HepG2 (cell line): Measurements from ENCODE around the gene UBE2C. TPM values are rescaled to one million over a fixed set of nuclear protein-coding genes. Genes with fewer than 3 reads are reported as not detected.

Experiments
- FOSL1 ChIP-seq: sonication (generic); formaldehyde crosslinking; IDR thresholded peaks from 2 replicates; pipeline ENCODE4 v1.9.0; 2021; ENCODE audit warnings: missing genetic modification reagents, borderline replicate concordance
- FOXC1 ChIP-seq: sonication (generic); formaldehyde crosslinking; IDR thresholded peaks from 2 replicates; pipeline ENCODE4 v1.8.0; 2022; ENCODE audit warnings: mild to moderate bottlenecking, missing genetic modification reagents, borderline replicate concordance
- FOXJ3 ChIP-seq: sonication (generic); formaldehyde crosslinking; IDR thresholded peaks from 2 replicates; pipeline ENCODE4 v1.4.0; 2020; ENCODE audit warnings: missing genetic modification reagents, mild to moderate bottlenecking, borderline replicate concordance
- JUND ChIP-seq: sonication (generic); formaldehyde crosslinking; IDR thresholded peaks from 2 replicates; pipeline ENCODE4 v1.8.0; 2022; ENCODE audit warnings: mild to moderate bottlenecking, missing genetic modification reagents
- MYC ChIP-seq: sonication (generic); formaldehyde crosslinking; IDR thresholded peaks from 2 replicates; pipeline ENCODE4 v1.9.0; 2021; ENCODE audit warnings: missing genetic modification reagents, borderline replicate concordance
- RBM22 ChIP-seq: fragments of 200-400 bp; formaldehyde crosslinking; optimal IDR thresholded peaks from 2 replicates; pipeline ENCODE3; 2017; ENCODE audit warnings: mild to moderate bottlenecking, low read length, moderate library complexity
- SOX5 ChIP-seq: IDR thresholded peaks from 2 replicates; pipeline ENCODE4 v1.6.1; 2016; ENCODE audit warnings: borderline replicate concordance
- ZBTB4 ChIP-seq: sonication (generic); formaldehyde crosslinking; IDR thresholded peaks from 2 replicates; pipeline ENCODE4 v1.4.0; 2020; ENCODE audit warnings: missing genetic modification reagents, mild to moderate bottlenecking, borderline replicate concordance
- ZNF430 ChIP-seq: sonication (generic); formaldehyde crosslinking; IDR thresholded peaks from 2 replicates; pipeline ENCODE4 v1.9.0; 2021; ENCODE audit warnings: mild to moderate bottlenecking, missing genetic modification reagents
- ZNF790 ChIP-seq: sonication (generic); formaldehyde crosslinking; IDR thresholded peaks from 2 replicates; pipeline ENCODE4 v1.8.0; 2022; ENCODE audit warnings: missing genetic modification reagents, mild to moderate bottlenecking, borderline replicate concordance
- polyA plus RNA-seq, 8 experiments: library from polyadenylated mRNA; depleted of rRNA in 3 of 8; stranded (reverse) in 7 of 8; unstranded in 1 of 8; fragments of >200 nt; fragmentation: Illumina TruSeq in 4 of 8; extraction: Trizol in 4 of 8; gene quantifications; 2 replicates each; pipeline versions ENCODE4 v1.2.1 to v1.2.3, GENCODE V29; 2011 to 2016; ENCODE audit warnings: low read depth in 4 of 8, missing spikeins in 1 of 8, mixed read lengths in 1 of 8; ENCODE audit not compliant: insufficient read depth in 1 of 8
- total RNA-seq, 5 experiments: library from RNA; depleted of rRNA; stranded (reverse); fragments of >200 nt; fragmentation: Illumina TruSeq; extraction: Trizol; gene quantifications; 2 replicates each; pipeline ENCODE4 v1.2.3, GENCODE V29; 2016; ENCODE audit warnings: low read depth in 1 of 5
- TF ChIP-seq, protein P1 (sequence below): IDR thresholded peaks from 2 replicates; pipeline ENCODE4 v1.6.1; 2016
- TF ChIP-seq, protein P2 (sequence below), 2 experiments: sonication (generic) in 1 of 2; formaldehyde crosslinking in 1 of 2; IDR thresholded peaks; 2 replicates each; pipeline versions ENCODE4 v1.6.1 to v1.9.0; 2014 to 2022; ENCODE audit warnings: antibody characterized with exemption in 1 of 2, borderline replicate concordance in 1 of 2, inconsistent platforms in 1 of 2, low read depth in 1 of 2, missing genetic modification reagents in 1 of 2

The UBE2C gene
- total and polyA plus RNA-seq, 2 of the 13 experiments (the other 11 are each of a cell fraction or from before 2014, with no cell fraction given): 100 to 123 TPM

GRCh38 chr20:45823949-45824835 is 11.7 kb downstream of the UBE2C start (continued):
- TF ChIP-seq, protein P1, sequence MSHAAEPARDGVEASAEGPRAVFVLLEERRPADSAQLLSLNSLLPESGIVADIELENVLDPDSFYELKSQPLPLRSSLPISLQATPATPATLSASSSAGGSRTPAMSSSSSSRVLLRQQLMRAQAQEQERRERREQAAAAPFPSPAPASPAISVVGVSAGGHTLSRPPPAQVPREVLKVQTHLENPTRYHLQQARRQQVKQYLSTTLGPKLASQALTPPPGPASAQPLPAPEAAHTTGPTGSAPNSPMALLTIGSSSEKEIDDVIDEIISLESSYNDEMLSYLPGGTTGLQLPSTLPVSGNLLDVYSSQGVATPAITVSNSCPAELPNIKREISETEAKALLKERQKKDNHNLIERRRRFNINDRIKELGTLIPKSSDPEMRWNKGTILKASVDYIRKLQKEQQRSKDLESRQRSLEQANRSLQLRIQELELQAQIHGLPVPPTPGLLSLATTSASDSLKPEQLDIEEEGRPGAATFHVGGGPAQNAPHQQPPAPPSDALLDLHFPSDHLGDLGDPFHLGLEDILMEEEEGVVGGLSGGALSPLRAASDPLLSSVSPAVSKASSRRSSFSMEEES (CRISPR knock-in tag): 0 out of 2 replicates have a peak, but pooled peaks have one; percentile 17
- TF ChIP-seq ZBTB4 (CRISPR knock-in tag) (peak; percentile 83; the same call in 1 of the 2 replicates), JUND (CRISPR knock-in tag) (no peak), ZNF790 (CRISPR knock-in tag) (no peak), MYC (0 out of 2 replicates have a peak, but pooled peaks have one; percentile 32), FOSL1 (CRISPR knock-in tag) (no peak), ZNF430 (CRISPR knock-in tag) (no peak), FOXC1 (CRISPR knock-in tag) (no peak), RBM22 (no peak), FOXJ3 (CRISPR knock-in tag) (no peak), SOX5 (CRISPR knock-in tag) (no peak)
- TF ChIP-seq, protein P2, sequence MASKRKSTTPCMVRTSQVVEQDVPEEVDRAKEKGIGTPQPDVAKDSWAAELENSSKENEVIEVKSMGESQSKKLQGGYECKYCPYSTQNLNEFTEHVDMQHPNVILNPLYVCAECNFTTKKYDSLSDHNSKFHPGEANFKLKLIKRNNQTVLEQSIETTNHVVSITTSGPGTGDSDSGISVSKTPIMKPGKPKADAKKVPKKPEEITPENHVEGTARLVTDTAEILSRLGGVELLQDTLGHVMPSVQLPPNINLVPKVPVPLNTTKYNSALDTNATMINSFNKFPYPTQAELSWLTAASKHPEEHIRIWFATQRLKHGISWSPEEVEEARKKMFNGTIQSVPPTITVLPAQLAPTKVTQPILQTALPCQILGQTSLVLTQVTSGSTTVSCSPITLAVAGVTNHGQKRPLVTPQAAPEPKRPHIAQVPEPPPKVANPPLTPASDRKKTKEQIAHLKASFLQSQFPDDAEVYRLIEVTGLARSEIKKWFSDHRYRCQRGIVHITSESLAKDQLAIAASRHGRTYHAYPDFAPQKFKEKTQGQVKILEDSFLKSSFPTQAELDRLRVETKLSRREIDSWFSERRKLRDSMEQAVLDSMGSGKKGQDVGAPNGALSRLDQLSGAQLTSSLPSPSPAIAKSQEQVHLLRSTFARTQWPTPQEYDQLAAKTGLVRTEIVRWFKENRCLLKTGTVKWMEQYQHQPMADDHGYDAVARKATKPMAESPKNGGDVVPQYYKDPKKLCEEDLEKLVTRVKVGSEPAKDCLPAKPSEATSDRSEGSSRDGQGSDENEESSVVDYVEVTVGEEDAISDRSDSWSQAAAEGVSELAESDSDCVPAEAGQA (IDR thresholded peaks at IDR 0.05; ENCODE audit: low read depth): no peak
- TF ChIP-seq, protein P2 (CRISPR knock-in tag; IDR thresholded peaks at IDR 0.05; ENCODE audit: borderline replicate concordance): no peak
